ENCODE data around the gene RNF144A. TPM values are rescaled to one million over a fixed set of nuclear protein-coding genes. Genes with fewer than 3 reads are reported as not detected.
A peak's percentile ranks its signal among the peaks of the same experiment; 100 is the strongest.

RNF144A gene
- total RNA-seq, 4 donors from 2014 or later, result 27.3 to 47.3 (median 37.4) TPM

DNA sequence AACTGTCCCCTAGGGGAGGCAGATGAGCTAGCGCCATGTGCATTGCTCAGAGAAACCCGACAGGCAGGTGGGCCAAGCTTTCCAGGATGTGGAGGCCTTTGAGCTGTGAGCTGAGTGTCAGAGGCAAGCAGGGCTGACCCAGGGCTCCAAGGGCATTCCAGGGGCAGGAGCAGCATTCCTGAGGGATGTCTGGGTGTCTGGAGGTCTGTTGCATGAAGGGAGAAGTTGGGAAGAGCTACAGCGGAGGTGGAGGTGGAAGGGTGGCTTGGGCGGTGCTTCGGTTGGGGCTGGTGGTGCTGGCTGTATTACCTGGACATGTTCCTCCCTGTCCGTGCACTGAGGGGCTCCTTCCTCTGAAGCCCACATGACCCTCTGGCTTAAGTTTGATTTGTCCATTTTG, 102.8 kb downstream of the RNF144A start:
- H3K4me3 ChIP-seq, result no peak overlapping the region
- no peak for DNase-seq (ENCODE audit: low spot score in 2 of 2)
- WGBS, 2 donors, result 87 to 88% methylated on average over 6 of the region's 6 CpGs
- TF ChIP-seq POLR2A (IDR thresholded peaks at IDR 0.05) (no peak), EP300 (IDR thresholded peaks at IDR 0.05) (no peak)
- TF ChIP-seq, protein P1, sequence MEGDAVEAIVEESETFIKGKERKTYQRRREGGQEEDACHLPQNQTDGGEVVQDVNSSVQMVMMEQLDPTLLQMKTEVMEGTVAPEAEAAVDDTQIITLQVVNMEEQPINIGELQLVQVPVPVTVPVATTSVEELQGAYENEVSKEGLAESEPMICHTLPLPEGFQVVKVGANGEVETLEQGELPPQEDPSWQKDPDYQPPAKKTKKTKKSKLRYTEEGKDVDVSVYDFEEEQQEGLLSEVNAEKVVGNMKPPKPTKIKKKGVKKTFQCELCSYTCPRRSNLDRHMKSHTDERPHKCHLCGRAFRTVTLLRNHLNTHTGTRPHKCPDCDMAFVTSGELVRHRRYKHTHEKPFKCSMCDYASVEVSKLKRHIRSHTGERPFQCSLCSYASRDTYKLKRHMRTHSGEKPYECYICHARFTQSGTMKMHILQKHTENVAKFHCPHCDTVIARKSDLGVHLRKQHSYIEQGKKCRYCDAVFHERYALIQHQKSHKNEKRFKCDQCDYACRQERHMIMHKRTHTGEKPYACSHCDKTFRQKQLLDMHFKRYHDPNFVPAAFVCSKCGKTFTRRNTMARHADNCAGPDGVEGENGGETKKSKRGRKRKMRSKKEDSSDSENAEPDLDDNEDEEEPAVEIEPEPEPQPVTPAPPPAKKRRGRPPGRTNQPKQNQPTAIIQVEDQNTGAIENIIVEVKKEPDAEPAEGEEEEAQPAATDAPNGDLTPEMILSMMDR (IDR thresholded peaks at IDR 0.05), result no peak
- H3K27ac ChIP-seq, result peak overlapping the region in 1 of 4 donors; percentile 61
- peaks cover 0 to 27% (median 0%) of the 10 kb centered on the region in 3 donors for H3K36me3 ChIP-seq
- peaks cover 0 to 77% (median 12%) of the 10 kb centered on the region in 4 donors for H3K4me1 ChIP-seq
- H3K27me3 ChIP-seq, result no peaks in the 10 kb centered on the region
- no peaks in the 10 kb centered on the region for H3K9me3 ChIP-seq

DNA sequence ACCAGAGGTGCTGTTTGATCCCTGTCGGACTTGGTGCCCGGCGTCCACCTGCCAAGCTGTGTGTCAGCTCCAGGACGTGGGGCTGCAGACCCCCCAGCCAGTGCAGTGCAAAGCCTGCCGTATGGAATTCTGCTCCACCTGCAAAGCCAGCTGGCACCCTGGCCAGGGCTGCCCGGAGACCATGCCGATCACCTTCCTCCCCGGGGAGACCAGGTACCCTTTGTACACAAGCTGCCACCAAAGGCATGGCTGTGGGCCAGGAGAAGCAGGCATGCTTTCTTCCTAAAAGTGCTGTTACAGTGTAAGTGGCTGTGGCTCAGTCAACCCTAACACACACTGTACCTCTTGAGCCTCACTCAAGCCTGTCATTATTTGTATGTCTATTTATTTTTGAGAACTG, 103.3 kb downstream of the RNF144A start:
- Histone ChIP-seq H3K36me3 (peaks cover 0 to 29% (median 0%) of the 10 kb centered on the region in 3 donors), H3K27me3 (no peaks in the 10 kb centered on the region), H3K27ac (no peak overlapping the region), H3K4me1 (peaks cover 0 to 74% (median 12%) of the 10 kb centered on the region in 4 donors), H3K9me3 (no peaks in the 10 kb centered on the region), H3K4me3 (no peak overlapping the region)
- no peak for DNase-seq (ENCODE audit: low spot score in 2 of 2)
- TF ChIP-seq EP300 (IDR thresholded peaks at IDR 0.05), result no peak
- no peak for TF ChIP-seq POLR2A (IDR thresholded peaks at IDR 0.05)
- TF ChIP-seq, protein P1 (IDR thresholded peaks at IDR 0.05), result no peak
- WGBS, 2 donors, result 94 to 99% methylated on average over 6 to 8 of the region's 8 CpGs

DNA sequence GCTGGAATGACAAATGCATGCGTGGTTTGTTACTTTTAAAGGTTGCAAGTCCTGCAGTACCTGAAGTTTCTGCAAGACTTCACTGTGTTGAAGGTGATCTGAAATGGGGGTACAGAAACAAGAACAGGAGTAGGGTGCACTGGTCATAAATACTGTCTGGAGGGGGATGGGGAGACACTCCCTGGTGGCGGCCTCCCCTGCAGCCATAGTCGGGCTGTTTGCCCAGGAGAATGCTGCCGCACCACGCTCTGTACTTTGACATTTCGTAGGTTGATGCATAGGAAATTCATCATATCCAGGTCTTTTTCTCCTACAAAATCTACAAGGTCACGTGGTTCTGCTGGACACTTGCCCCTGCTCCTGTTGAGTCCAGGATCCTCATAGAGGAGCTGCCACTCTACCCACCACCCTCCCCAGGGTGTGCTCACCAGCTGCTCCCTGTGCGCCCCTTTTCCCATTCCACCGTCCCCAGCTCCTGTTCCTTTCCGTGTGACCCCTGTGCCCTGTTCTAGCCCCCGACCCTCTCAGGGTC, 103.8 kb downstream of the RNF144A start:
- H3K9me3 ChIP-seq, result no peaks in the 10 kb centered on the region
- H3K27ac ChIP-seq, result peak overlapping the region in 1 of 4 donors; percentile 69
- H3K4me1 ChIP-seq, result peaks cover 0 to 72% (median 12%) of the 10 kb centered on the region in 4 donors
- H3K36me3 ChIP-seq, result peaks cover 0 to 29% (median 0%) of the 10 kb centered on the region in 3 donors
- no peak for DNase-seq (ENCODE audit: low spot score in 2 of 2)
- H3K4me3 ChIP-seq, result no peak overlapping the region
- TF ChIP-seq EP300 (IDR thresholded peaks at IDR 0.05), result no peak
- TF ChIP-seq, protein P1 (IDR thresholded peaks at IDR 0.05), result no peak
- no peak for TF ChIP-seq POLR2A (IDR thresholded peaks at IDR 0.05)
- WGBS, 2 donors, result 84 to 86% methylated on average over 11 of the region's 11 CpGs
- no peaks in the 10 kb centered on the region for H3K27me3 ChIP-seq

DNA sequence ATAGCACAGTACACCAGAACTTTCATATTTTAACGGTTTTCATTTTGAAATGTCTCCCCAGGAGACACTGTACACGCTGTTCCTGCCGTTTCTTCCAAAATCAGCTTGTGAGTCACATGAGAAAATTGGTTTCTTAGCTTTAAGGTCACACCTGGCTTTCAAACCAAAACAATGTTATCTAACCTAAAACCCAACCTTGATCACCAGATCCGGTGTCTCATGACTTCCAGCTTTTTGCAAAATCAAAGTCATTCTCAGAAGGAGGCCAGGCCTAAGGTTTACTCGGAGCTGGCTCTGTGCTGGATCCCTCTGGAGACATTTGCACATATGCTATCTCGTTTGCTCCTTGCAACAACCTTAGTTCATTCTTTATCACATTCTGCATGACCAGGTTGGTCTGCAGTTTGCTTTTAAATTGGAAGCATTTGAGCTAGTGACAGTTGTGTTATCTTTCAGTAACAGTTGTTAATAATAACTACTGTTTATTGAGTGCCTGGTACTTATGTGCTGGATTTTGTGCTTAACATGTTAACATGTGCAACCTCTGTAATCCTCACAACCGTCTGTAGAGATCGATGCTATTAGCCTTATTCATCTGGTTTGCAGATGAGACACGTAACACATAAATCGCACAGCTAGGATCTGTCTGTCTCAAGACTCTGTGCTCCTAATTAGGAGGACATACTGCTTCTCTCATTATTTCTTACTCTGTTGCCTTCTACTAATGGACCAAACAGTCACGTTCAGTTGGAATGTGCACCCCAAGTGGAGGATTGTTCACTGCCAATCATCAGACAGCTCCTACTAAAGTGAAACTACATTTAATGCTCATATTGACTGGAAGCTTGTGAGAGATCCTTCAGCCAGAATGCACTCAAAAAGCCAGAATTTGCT, 105.5 kb downstream of the RNF144A start:
- Histone ChIP-seq H3K9me3 (no peaks in the 10 kb centered on the region), H3K36me3 (peaks cover 0 to 42% (median 0%) of the 10 kb centered on the region in 3 donors), H3K27ac (peak overlapping the region in 2 of 4 donors; percentile 43 to 69), H3K27me3 (no peaks in the 10 kb centered on the region), H3K4me1 (peaks cover 0 to 71% (median 14%) of the 10 kb centered on the region in 4 donors), H3K4me3 (no peak overlapping the region)
- TF ChIP-seq, protein P1 (IDR thresholded peaks at IDR 0.05), result no peak
- no peak for TF ChIP-seq POLR2A (IDR thresholded peaks at IDR 0.05)
- TF ChIP-seq EP300 (IDR thresholded peaks at IDR 0.05), result peak; percentile 85 to 86
- WGBS, 2 donors, result 62 to 68% methylated on average over 11 of the region's 11 CpGs
- DNase-seq (ENCODE audit: low spot score in 2 of 2), result peak in 1 of 2 donors; percentile 33

DNA sequence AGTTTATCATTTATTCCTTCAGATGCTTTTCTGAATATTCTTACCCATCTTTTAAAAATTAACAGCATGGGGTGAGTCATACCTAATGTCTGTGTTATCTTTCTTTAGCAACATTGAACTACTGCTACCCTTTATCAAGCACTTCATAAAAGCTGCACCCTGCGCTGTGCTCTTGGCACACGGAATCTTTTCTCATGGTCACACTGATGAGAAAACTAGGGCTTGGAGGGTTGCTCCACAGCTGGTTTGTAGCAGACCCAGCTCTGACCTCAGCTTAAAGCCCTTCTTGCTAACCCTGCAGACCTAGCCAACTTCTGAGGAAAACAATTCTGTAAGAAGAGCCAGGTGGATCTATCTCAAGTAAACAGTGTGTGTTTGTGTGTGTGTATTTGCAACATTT, 106.3 kb downstream of the RNF144A start:
- H3K27ac ChIP-seq, result peak overlapping the region in 1 of 4 donors; percentile 69
- 54 to 64% methylated on average over 2 of the region's 2 CpGs for WGBS, 2 donors

More for the DNA sequence above, 106.3 kb downstream of the RNF144A start:
- TF ChIP-seq, protein P1 (IDR thresholded peaks at IDR 0.05), result no peak
- peak in 1 of 2 donors; percentile 17 for TF ChIP-seq EP300 (IDR thresholded peaks at IDR 0.05)
- no peak for DNase-seq (ENCODE audit: low spot score in 2 of 2)
- peaks cover 0 to 63% (median 10%) of the 10 kb centered on the region in 4 donors for H3K4me1 ChIP-seq
- H3K9me3 ChIP-seq, result no peaks in the 10 kb centered on the region
- H3K4me3 ChIP-seq, result no peak overlapping the region
- peaks cover 0 to 49% (median 0%) of the 10 kb centered on the region in 3 donors for H3K36me3 ChIP-seq
- no peaks in the 10 kb centered on the region for H3K27me3 ChIP-seq

Data from tibial nerve (tissue), 4 donors.